ENCODE data around the gene EMID1.

- TF ChIP-seq CTBP1 (IDR thresholded peaks at IDR 0.05; ENCODE audit: borderline replicate concordance) (no peak), SP1 (IDR thresholded peaks at IDR 0.05) (no peak), ARNT (IDR thresholded peaks at IDR 0.05) (no peak), SUZ12 (IDR thresholded peaks at IDR 0.05) (no peak), FOXA1 (IDR thresholded peaks at IDR 0.05) (no peak), L3MBTL2 (conservative IDR thresholded peaks at IDR 0.05) (no peak)
Observed at GRCh38 chr22:29251265-29251664, 45.6 kb downstream of the EMID1 start.

Data from HEK293T (cell line).